WTC11 (cell line): ENCODE measurements around the gene HPN. TPM values are rescaled to one million over a fixed set of nuclear protein-coding genes. Genes with fewer than 3 reads are reported as not detected.

Experiments
- ATAC-seq: fragments of 200-7000 bp; cut with Tn5 transposase; 2 replicates; pipeline ENCODE4 v1.10.0; 2021; ENCODE audit warnings: mild to moderate bottlenecking, moderate library complexity
- CTCF ChIA-PET: fragments of 300-600 bp; sonication (Branson Sonifier 250); formaldehyde crosslinking; loops from one replicate; lab custom pipeline; 2021; ENCODE audit warnings: antibody characterized with exemption; lab: Charles Lee
- POLR2A ChIA-PET: fragments of 350-600 bp; sonication (Branson Sonifier 250); formaldehyde crosslinking; loops from one replicate; lab custom pipeline; 2021; ENCODE audit warnings: antibody characterized with exemption; lab: Charles Lee
- DNase-seq: peaks from one replicate; pipeline ENCODE4 v3.0.0; 2021; ENCODE audit warnings: low spot score
- H3K27ac Mint-ChIP-seq: 2 replicates; pipeline ENCODE4 v1.8.0; 2021; ENCODE audit warnings: mixed read lengths
- H3K27me3 Mint-ChIP-seq: 2 replicates; pipeline ENCODE4 v1.8.0; 2021; ENCODE audit warnings: low read depth, mild to moderate bottlenecking, moderate library complexity, mixed read lengths
- H3K36me3 Mint-ChIP-seq: 2 replicates; pipeline ENCODE4 v1.8.0; 2021; ENCODE audit warnings: mixed read lengths
- H3K4me1 Mint-ChIP-seq: 2 replicates; pipeline ENCODE4 v1.8.0; 2022; ENCODE audit warnings: mixed read lengths
- H3K4me3 Mint-ChIP-seq: 2 replicates; pipeline ENCODE4 v1.8.0; 2021; ENCODE audit warnings: mild to moderate bottlenecking, moderate library complexity, mixed read lengths
- H3K9me3 Mint-ChIP-seq: 2 replicates; pipeline ENCODE4 v1.8.0; 2021; ENCODE audit warnings: mixed read lengths
- EMX1 ChIP-seq: fragments of 250-450 bp; sonication (Bioruptor Pico); IDR thresholded peaks from 2 replicates; pipeline ENCODE4 v1.8.0; 2021; ENCODE audit warnings: mild to moderate bottlenecking
- IRF2 ChIP-seq: sonication (generic); formaldehyde crosslinking; IDR thresholded peaks from 2 replicates; pipeline ENCODE4 v1.8.0; 2022; ENCODE audit warnings: low read depth, missing genetic modification reagents, borderline replicate concordance
- JAZF1 ChIP-seq: fragments of 250-450 bp; sonication (Bioruptor Pico); IDR thresholded peaks from 2 replicates; pipeline ENCODE4 v1.9.0; 2021; ENCODE audit warnings: moderate library complexity, mild to moderate bottlenecking, inconsistent platforms
- KAT7 ChIP-seq: sonication (generic); formaldehyde crosslinking; IDR thresholded peaks from 2 replicates; pipeline ENCODE4 v1.8.1; 2023; ENCODE audit warnings: missing genetic modification reagents, mild to moderate bottlenecking, borderline replicate concordance
- MXD4 ChIP-seq: fragments of 250-450 bp; sonication (Bioruptor Pico); IDR thresholded peaks from 2 replicates; pipeline ENCODE4 v1.8.0; 2021; ENCODE audit warnings: mild to moderate bottlenecking, moderate library complexity, borderline replicate concordance
- NFYB ChIP-seq: sonication (generic); formaldehyde crosslinking; conservative IDR thresholded peaks from 2 replicates; pipeline ENCODE4 v1.8.0; 2022; ENCODE audit warnings: low read depth, missing genetic modification reagents
- SMAD3 ChIP-seq: sonication (generic); formaldehyde crosslinking; IDR thresholded peaks from 2 replicates; pipeline ENCODE4 v1.8.0; 2022; ENCODE audit warnings: missing genetic modification reagents, mild to moderate bottlenecking, borderline replicate concordance
- SOX15 ChIP-seq: fragments of 250-450 bp; sonication (Bioruptor Pico); IDR thresholded peaks from 2 replicates; pipeline ENCODE4 v1.9.0; 2021; ENCODE audit warnings: mild to moderate bottlenecking
- total RNA-seq: library from RNA; stranded (reverse); gene quantifications from 3 replicates; pipeline ENCODE4 v1.2.3, GENCODE V29; 2021
- TF ChIP-seq, protein P1 (sequence below): sonication (generic); formaldehyde crosslinking; IDR thresholded peaks from 2 replicates; pipeline ENCODE4 v1.8.0; 2022; ENCODE audit warnings: mild to moderate bottlenecking, missing genetic modification reagents
- TF ChIP-seq, protein P2 (sequence below): sonication (generic); formaldehyde crosslinking; IDR thresholded peaks from 2 replicates; pipeline ENCODE4 v1.8.0; 2022; ENCODE audit warnings: mild to moderate bottlenecking, missing genetic modification reagents
- TF ChIP-seq, protein P3 (sequence below): fragments of 250-450 bp; sonication (Bioruptor Pico); IDR thresholded peaks from 2 replicates; pipeline ENCODE4 v2.1.2; 2022; ENCODE audit warnings: mild to moderate bottlenecking, moderate library complexity
- TF ChIP-seq, protein P4 (sequence below): sonication (generic); formaldehyde crosslinking; IDR thresholded peaks from 2 replicates; pipeline ENCODE4 v1.8.0; 2023; ENCODE audit warnings: missing genetic modification reagents
- TF ChIP-seq, protein P5 (sequence below): fragments of 250-450 bp; sonication (Bioruptor Pico); IDR thresholded peaks from 2 replicates; pipeline ENCODE4 v1.9.0; 2021; ENCODE audit warnings: moderate library complexity, mild to moderate bottlenecking, inconsistent platforms, borderline replicate concordance
- TF ChIP-seq, protein P6 (sequence below): sonication (generic); formaldehyde crosslinking; IDR thresholded peaks from 2 replicates; pipeline ENCODE4 v1.8.1; 2022; ENCODE audit warnings: low read depth, mild to moderate bottlenecking, moderate library complexity, missing genetic modification reagents, borderline replicate concordance
- TF ChIP-seq, protein P7 (sequence below): sonication (generic); formaldehyde crosslinking; IDR thresholded peaks from 2 replicates; pipeline ENCODE4 v1.8.1; 2022; ENCODE audit warnings: missing genetic modification reagents, borderline replicate concordance
- TF ChIP-seq, protein P8 (sequence below): sonication (generic); formaldehyde crosslinking; IDR thresholded peaks from 2 replicates; pipeline ENCODE4 v1.8.0; 2022; ENCODE audit warnings: mild to moderate bottlenecking, missing genetic modification reagents
- TF ChIP-seq, protein P9 (sequence below): sonication (generic); formaldehyde crosslinking; IDR thresholded peaks from 2 replicates; pipeline ENCODE4 v1.8.1; 2023; ENCODE audit warnings: mild to moderate bottlenecking, missing genetic modification reagents, moderate library complexity
- TF ChIP-seq, protein P10 (sequence below): fragments of 250-450 bp; sonication (Bioruptor Pico); IDR thresholded peaks from 2 replicates; pipeline ENCODE4 v1.8.0; 2021; ENCODE audit warnings: mild to moderate bottlenecking

HPN gene
- total RNA-seq, 1 experiment from 2014 or later: 20.8 TPM

DNA sequence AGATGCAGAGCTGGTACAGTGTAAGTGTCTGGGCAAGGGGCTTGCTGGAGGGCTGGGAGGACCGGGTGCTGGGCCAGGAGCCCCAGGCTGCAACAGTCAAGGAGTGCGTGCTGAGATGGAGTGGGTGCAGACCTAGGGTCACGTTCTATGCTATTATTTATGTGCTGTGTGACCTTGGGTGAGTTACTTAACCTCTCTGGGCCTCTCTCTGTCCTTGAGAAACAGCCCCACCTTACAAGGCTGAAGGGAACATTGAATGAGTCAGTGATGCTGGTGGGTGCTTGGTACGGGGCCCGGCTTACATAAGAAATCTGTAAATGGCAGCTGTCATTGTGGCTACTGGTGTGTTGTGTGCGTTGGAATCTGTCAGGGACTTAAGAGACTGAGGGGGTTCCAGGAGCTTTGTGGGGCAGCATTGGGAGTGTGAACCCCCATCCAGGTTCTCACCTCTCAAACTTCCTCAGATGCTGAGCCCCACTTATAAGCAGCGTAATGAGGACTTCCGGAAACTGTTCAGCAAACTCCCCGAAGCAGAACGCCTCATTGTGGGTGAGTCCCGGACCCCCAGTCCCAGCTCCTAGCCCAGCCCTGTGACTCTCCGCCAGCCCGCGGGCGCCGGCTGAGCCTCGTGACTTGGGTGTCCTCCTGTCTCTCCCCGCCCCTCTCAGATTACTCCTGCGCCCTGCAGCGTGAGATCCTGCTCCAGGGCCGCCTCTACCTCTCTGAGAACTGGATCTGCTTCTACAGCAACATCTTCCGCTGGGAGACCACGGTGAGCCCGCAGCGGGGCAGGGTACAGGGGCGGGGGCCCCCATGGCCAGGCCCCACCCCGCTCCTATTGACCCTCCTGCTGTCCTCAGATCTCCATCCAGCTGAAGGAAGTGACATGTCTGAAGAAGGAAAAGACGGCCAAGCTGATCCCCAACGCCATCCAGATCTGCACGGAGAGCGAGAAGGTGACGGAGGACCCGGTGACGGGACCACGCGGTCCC is 31.8 kb upstream of the HPN start (continued):
- TF ChIP-seq EMX1: no peak
- TF ChIP-seq, protein P1, sequence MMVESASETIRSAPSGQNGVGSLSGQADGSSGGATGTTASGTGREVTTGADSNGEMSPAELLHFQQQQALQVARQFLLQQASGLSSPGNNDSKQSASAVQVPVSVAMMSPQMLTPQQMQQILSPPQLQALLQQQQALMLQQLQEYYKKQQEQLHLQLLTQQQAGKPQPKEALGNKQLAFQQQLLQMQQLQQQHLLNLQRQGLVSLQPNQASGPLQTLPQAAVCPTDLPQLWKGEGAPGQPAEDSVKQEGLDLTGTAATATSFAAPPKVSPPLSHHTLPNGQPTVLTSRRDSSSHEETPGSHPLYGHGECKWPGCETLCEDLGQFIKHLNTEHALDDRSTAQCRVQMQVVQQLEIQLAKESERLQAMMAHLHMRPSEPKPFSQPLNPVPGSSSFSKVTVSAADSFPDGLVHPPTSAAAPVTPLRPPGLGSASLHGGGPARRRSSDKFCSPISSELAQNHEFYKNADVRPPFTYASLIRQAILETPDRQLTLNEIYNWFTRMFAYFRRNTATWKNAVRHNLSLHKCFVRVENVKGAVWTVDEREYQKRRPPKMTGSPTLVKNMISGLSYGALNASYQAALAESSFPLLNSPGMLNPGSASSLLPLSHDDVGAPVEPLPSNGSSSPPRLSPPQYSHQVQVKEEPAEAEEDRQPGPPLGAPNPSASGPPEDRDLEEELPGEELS (CRISPR knock-in tag): no peak
- TF ChIP-seq MXD4 (CRISPR knock-in tag): no peak

DNA sequence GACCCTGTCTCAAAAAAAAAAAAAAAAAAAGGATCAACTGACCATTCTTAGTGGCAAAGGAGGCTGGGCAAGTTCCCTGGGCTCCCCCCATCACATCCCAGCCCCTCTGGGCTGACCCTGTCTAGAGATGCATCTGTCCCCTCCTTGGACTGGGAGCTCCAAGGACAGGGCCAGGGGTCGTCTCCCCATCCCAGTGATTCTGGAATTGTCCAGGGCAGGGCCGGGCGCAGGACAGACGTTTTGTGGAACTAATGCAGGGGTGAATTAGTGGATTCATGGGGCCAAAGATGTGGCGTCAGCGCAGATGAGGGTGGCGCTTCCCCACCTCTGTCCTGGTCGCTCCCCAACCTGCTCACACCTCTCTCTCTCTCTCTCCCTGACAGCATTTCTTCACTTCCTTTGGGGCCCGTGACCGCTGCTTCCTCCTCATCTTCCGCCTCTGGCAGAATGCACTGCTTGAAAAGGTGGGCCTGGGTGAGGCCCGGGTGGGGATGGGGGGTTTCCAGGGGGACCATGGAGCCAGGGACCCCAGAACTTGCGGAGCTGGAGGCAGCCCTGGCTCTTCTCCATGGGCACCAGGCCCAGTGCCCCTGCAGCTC is 30.3 kb upstream of the HPN start:
- Mint-ChIP-seq H3K4me1 (peaks cover 19% of the 10 kb centered on the region), H3K27me3 (no peaks in the 10 kb centered on the region), H3K27ac (peak overlapping the region; percentile 63; the same call in 1 of the 2 replicates), H3K36me3 (peaks cover 75% of the 10 kb centered on the region), H3K4me3 (no peak overlapping the region), H3K9me3 (no peaks in the 10 kb centered on the region)
- TF ChIP-seq KAT7 (CRISPR knock-in tag) (no peak), NFYB (CRISPR knock-in tag) (no peak), SMAD3 (CRISPR knock-in tag) (no peak), JAZF1 (no peak), IRF2 (CRISPR knock-in tag) (no peak), SOX15 (CRISPR knock-in tag) (no peak)
- TF ChIP-seq, protein P2, sequence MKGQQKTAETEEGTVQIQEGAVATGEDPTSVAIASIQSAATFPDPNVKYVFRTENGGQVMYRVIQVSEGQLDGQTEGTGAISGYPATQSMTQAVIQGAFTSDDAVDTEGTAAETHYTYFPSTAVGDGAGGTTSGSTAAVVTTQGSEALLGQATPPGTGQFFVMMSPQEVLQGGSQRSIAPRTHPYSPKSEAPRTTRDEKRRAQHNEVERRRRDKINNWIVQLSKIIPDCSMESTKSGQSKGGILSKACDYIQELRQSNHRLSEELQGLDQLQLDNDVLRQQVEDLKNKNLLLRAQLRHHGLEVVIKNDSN (CRISPR knock-in tag): no peak
- TF ChIP-seq, protein P3, sequence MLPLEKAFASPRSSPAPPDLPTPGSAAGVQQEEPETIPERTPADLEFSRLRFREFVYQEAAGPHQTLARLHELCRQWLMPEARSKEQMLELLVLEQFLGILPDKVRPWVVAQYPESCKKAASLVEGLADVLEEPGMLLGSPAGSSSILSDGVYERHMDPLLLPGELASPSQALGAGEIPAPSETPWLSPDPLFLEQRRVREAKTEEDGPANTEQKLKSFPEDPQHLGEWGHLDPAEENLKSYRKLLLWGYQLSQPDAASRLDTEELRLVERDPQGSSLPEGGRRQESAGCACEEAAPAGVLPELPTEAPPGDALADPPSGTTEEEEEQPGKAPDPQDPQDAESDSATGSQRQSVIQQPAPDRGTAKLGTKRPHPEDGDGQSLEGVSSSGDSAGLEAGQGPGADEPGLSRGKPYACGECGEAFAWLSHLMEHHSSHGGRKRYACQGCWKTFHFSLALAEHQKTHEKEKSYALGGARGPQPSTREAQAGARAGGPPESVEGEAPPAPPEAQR: no peak
- TF ChIP-seq, protein P4, sequence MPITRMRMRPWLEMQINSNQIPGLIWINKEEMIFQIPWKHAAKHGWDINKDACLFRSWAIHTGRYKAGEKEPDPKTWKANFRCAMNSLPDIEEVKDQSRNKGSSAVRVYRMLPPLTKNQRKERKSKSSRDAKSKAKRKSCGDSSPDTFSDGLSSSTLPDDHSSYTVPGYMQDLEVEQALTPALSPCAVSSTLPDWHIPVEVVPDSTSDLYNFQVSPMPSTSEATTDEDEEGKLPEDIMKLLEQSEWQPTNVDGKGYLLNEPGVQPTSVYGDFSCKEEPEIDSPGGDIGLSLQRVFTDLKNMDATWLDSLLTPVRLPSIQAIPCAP (CRISPR knock-in tag): no peak
- TF ChIP-seq, protein P5, sequence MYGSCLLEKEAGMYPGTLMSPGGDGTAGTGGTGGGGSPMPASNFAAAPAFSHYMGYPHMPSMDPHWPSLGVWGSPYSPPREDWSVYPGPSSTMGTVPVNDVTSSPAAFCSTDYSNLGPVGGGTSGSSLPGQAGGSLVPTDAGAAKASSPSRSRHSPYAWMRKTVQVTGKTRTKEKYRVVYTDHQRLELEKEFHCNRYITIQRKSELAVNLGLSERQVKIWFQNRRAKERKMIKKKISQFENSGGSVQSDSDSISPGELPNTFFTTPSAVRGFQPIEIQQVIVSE (CRISPR knock-in tag): no peak
- TF ChIP-seq, protein P6, sequence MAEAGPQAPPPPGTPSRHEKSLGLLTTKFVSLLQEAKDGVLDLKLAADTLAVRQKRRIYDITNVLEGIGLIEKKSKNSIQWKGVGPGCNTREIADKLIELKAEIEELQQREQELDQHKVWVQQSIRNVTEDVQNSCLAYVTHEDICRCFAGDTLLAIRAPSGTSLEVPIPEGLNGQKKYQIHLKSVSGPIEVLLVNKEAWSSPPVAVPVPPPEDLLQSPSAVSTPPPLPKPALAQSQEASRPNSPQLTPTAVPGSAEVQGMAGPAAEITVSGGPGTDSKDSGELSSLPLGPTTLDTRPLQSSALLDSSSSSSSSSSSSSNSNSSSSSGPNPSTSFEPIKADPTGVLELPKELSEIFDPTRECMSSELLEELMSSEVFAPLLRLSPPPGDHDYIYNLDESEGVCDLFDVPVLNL (CRISPR knock-in tag): no peak
- TF ChIP-seq, protein P7, sequence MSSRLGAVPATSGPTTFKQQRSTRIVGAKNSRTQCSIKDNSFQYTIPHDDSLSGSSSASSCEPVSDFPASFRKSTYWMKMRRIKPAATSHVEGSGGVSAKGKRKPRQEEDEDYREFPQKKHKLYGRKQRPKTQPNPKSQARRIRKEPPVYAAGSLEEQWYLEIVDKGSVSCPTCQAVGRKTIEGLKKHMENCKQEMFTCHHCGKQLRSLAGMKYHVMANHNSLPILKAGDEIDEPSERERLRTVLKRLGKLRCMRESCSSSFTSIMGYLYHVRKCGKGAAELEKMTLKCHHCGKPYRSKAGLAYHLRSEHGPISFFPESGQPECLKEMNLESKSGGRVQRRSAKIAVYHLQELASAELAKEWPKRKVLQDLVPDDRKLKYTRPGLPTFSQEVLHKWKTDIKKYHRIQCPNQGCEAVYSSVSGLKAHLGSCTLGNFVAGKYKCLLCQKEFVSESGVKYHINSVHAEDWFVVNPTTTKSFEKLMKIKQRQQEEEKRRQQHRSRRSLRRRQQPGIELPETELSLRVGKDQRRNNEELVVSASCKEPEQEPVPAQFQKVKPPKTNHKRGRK: no peak
- TF ChIP-seq, protein P8, sequence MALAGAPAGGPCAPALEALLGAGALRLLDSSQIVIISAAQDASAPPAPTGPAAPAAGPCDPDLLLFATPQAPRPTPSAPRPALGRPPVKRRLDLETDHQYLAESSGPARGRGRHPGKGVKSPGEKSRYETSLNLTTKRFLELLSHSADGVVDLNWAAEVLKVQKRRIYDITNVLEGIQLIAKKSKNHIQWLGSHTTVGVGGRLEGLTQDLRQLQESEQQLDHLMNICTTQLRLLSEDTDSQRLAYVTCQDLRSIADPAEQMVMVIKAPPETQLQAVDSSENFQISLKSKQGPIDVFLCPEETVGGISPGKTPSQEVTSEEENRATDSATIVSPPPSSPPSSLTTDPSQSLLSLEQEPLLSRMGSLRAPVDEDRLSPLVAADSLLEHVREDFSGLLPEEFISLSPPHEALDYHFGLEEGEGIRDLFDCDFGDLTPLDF: no peak
- TF ChIP-seq, protein P9, sequence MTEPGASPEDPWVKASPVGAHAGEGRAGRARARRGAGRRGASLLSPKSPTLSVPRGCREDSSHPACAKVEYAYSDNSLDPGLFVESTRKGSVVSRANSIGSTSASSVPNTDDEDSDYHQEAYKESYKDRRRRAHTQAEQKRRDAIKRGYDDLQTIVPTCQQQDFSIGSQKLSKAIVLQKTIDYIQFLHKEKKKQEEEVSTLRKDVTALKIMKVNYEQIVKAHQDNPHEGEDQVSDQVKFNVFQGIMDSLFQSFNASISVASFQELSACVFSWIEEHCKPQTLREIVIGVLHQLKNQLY: no peak
- TF ChIP-seq, protein P10, sequence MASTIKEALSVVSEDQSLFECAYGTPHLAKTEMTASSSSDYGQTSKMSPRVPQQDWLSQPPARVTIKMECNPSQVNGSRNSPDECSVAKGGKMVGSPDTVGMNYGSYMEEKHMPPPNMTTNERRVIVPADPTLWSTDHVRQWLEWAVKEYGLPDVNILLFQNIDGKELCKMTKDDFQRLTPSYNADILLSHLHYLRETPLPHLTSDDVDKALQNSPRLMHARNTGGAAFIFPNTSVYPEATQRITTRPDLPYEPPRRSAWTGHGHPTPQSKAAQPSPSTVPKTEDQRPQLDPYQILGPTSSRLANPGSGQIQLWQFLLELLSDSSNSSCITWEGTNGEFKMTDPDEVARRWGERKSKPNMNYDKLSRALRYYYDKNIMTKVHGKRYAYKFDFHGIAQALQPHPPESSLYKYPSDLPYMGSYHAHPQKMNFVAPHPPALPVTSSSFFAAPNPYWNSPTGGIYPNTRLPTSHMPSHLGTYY (CRISPR knock-in tag): no peak
- ChIA-PET CTCF (interaction anchor here (0.7 to 3.4 kb wide), 4 partner anchors 11 to 173 kb away, joined by 3 to 25 read pairs (median 6); no protein-coding TSS in a partner anchor), POLR2A (no interaction called here)
- DNase-seq: no peak
- no peak for ATAC-seq
